PC-3 (cell line): ENCODE results near the gene RIT2. TPM values are rescaled to one million over a fixed set of nuclear protein-coding genes. Genes with fewer than 3 reads are reported as not detected.

ENCODE experiments used
- ATAC-seq: fragments of 200-7000 bp; cut with Tn5 transposase; 2 replicates; pipeline ENCODE4 v1.9.1; 2020; ENCODE audit warnings: mild to moderate bottlenecking, moderate library complexity
- BruUV-seq: library from RNA; stranded (reverse); fragments of 400-500 nt; replicated peaks from 2 replicates; lab custom pipeline; 2021; lab: Mats Ljungman, UMichigan
- CTCF ChIA-PET: fragments of 300-600 bp; sonication (Branson Sonifier 250); formaldehyde crosslinking; loops from one replicate; lab custom pipeline; 2022; ENCODE audit warnings: antibody characterized with exemption; lab: Charles Lee
- POLR2A ChIA-PET: fragments of 300-600 bp; sonication (Branson Sonifier 250); formaldehyde crosslinking; loops from one replicate; lab custom pipeline; 2022; ENCODE audit warnings: antibody characterized with exemption; ENCODE audit not compliant: unreplicated experiment; lab: Charles Lee
- DNase-seq: peaks from one replicate; pipeline ENCODE4 v3.0.0-alpha.2; 2015
- H2AFZ ChIP-seq: fragments of 300-600 bp; sonication (generic); 2 replicates; pipeline ENCODE4 v1.6.0; 2016; ENCODE audit warnings: antibody characterized with exemption, low read length
- H3F3A ChIP-seq: fragments of 300-600 bp; sonication (generic); one replicate; pipeline ENCODE4 v1.6.0; 2017; ENCODE audit warnings: antibody characterized with exemption, low read length, control low read depth, mild to moderate bottlenecking; ENCODE audit not compliant: unreplicated experiment
- H3K27ac ChIP-seq: fragments of 300-600 bp; sonication (generic); 2 replicates; pipeline ENCODE4 v1.5.1; 2016; ENCODE audit warnings: mild to moderate bottlenecking, low read length
- H3K27me3 ChIP-seq: fragments of 300-600 bp; sonication (generic); 2 replicates; pipeline ENCODE4 v1.6.1; 2016; ENCODE audit warnings: low read length, mixed read lengths
- H3K36me3 ChIP-seq: fragments of 300-600 bp; sonication (generic); 2 replicates; pipeline ENCODE4 v1.6.1; 2016; ENCODE audit warnings: low read depth, mixed run types, low read length, mixed read lengths
- H3K4me1 ChIP-seq: fragments of 300-600 bp; sonication (generic); 2 replicates; pipeline ENCODE4 v1.5.1; 2016; ENCODE audit warnings: low read length; ENCODE audit not compliant: insufficient read depth
- H3K4me2 ChIP-seq: fragments of 300-600 bp; sonication (generic); 2 replicates; pipeline ENCODE4 v1.6.0; 2016; ENCODE audit warnings: low read length
- H3K4me3 ChIP-seq: fragments of 300-600 bp; sonication (generic); 2 replicates; pipeline ENCODE4 v1.5.1; 2016; ENCODE audit warnings: mild to moderate bottlenecking, low read length, mixed read lengths
- H3K79me2 ChIP-seq: fragments of 300-600 bp; sonication (generic); 2 replicates; pipeline ENCODE4 v1.6.1; 2017; ENCODE audit warnings: low read length, mixed read lengths
- H3K9ac ChIP-seq: fragments of 300-600 bp; sonication (generic); 2 replicates; pipeline ENCODE4 v1.6.0; 2016; ENCODE audit warnings: mild to moderate bottlenecking, low read length
- H3K9me2 ChIP-seq: fragments of 300-600 bp; sonication (generic); replicated peaks from 2 replicates; pipeline ENCODE4 v1.6.1; 2016; ENCODE audit warnings: mixed run types, low read length, mixed read lengths
- H3K9me3 ChIP-seq: fragments of 300-600 bp; sonication (generic); 2 replicates; pipeline ENCODE4 v1.6.1; 2016; ENCODE audit warnings: low read length, mixed read lengths
- H4K20me1 ChIP-seq: fragments of 300-600 bp; sonication (generic); 2 replicates; pipeline ENCODE4 v1.6.1; 2016; ENCODE audit warnings: low read length, mixed read lengths
- EZH2 ChIP-seq: fragments of 300-600 bp; sonication (generic); IDR thresholded peaks from one replicate; pipeline ENCODE4 v1.6.1; 2017; ENCODE audit warnings: antibody characterized with exemption, mild to moderate bottlenecking, low read length; ENCODE audit not compliant: unreplicated experiment
- EZH2phosphoT487 ChIP-seq: fragments of 300-600 bp; sonication (generic); IDR thresholded peaks from 2 replicates; pipeline ENCODE4 v1.6.1; 2018; ENCODE audit warnings: mild to moderate bottlenecking, antibody characterized with exemption, low read length, borderline replicate concordance
- intact Hi-C: fragments of 100-400 bp; cut with micrococcal nuclease; formaldehyde crosslinking; loops from 2 replicates; pipeline ENCODE4 v1.9.0; 2023
- total RNA-seq: library from RNA; depleted of rRNA; stranded (reverse); fragments of >200 nt; gene quantifications from 2 replicates; pipeline ENCODE4 v1.2.3, GENCODE V29; 2014
- TF ChIP-seq, protein P1 (sequence below): fragments of 300-600 bp; sonication (generic); conservative IDR thresholded peaks from 2 replicates; pipeline ENCODE4 v1.5.1; 2017; ENCODE audit warnings: antibody characterized with exemption, low read depth, mild to moderate bottlenecking, low read length

RIT2 gene
- total RNA-seq, 1 experiment from 2014 or later: not detected

DNA sequence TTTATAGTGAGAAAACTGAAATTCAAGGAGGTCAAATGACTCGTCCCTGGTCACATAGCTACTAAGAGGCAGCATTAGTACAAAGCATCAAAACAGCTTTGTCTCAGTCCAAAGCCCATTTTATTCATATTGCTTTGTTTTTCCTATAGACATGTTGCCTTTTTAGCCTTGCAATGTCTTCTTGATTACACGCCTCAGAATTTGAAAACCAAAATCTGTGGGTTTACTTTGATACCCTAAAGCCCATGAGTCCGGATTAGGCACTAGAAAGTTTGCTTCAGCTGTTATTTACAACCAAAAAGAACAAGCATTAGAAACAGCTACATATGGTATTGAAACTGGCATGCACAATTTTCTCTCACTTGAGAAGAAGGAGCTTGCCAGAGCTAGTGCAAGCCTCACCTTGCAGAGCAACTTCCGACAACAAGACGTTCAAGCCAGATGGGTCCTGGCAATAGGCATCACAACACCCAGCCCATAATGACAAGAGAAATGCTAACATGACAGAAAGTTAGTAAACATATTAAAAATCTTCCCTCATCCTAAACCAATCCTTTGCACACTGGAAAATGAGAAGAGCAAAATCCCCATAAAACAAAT, 276.8 kb downstream of the RIT2 start:
- ChIA-PET POLR2A (no interaction called here), CTCF (no interaction called here)
- Histone ChIP-seq H3K27me3 (no peaks in the 10 kb centered on the region), H3K9ac (no peak overlapping the region), H3K4me2 (no peak overlapping the region), H3K27ac (no peak overlapping the region), H3K36me3 (no peaks in the 10 kb centered on the region), H3K4me3 (no peak overlapping the region), H3K9me2 (no peaks in the 10 kb centered on the region), H3K9me3 (no peaks in the 10 kb centered on the region), H3K79me2 (no peaks in the 10 kb centered on the region), H2AFZ (no peak overlapping the region), H3F3A (no peaks in the 10 kb centered on the region), H3K4me1 (no peaks in the 10 kb centered on the region), H4K20me1 (no peaks in the 10 kb centered on the region)
- ATAC-seq (no peak), DNase-seq (no peak)
- BruUV-seq: no TSS peak
- TF ChIP-seq, protein P1, sequence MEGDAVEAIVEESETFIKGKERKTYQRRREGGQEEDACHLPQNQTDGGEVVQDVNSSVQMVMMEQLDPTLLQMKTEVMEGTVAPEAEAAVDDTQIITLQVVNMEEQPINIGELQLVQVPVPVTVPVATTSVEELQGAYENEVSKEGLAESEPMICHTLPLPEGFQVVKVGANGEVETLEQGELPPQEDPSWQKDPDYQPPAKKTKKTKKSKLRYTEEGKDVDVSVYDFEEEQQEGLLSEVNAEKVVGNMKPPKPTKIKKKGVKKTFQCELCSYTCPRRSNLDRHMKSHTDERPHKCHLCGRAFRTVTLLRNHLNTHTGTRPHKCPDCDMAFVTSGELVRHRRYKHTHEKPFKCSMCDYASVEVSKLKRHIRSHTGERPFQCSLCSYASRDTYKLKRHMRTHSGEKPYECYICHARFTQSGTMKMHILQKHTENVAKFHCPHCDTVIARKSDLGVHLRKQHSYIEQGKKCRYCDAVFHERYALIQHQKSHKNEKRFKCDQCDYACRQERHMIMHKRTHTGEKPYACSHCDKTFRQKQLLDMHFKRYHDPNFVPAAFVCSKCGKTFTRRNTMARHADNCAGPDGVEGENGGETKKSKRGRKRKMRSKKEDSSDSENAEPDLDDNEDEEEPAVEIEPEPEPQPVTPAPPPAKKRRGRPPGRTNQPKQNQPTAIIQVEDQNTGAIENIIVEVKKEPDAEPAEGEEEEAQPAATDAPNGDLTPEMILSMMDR: no peak
- TF ChIP-seq EZH2phosphoT487 (no peak), EZH2 (no peak)
- intact Hi-C loops: no loop called here

DNA sequence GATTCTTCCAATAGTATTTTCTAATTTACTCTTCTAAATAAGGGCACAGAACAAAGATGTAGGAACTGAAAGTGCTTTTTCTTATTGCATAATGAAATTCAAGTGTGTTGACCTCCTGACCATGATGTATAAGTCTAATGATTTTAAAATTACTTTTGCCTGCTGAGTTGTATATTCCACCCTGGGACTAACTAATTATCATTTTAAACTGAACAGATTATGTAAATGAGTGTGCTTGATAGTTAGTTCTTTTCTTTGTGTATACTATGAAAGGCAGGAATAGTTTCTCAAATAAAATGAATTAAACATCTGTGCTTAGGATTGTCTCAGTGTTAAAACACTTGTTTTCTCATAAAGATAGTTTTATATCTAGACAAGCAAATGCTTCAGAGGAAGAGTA, 284.5 kb downstream of the RIT2 start:
- CTCF ChIA-PET: no interaction called here
- no peaks in the 10 kb centered on the region for H3K36me3 ChIP-seq
- H3K4me3 ChIP-seq: no peak overlapping the region
- no peaks in the 10 kb centered on the region for H3K4me1 ChIP-seq
- intact Hi-C loops: no loop called here
- DNase-seq (no peak), ATAC-seq (no peak)
- no peaks in the 10 kb centered on the region for H3K79me2 ChIP-seq
- POLR2A ChIA-PET: no interaction called here
- no peak overlapping the region for H3K4me2 ChIP-seq
- no peaks in the 10 kb centered on the region for H3K9me3 ChIP-seq
- no peak overlapping the region for H2AFZ ChIP-seq
- H3K27me3 ChIP-seq: no peaks in the 10 kb centered on the region
- no peaks in the 10 kb centered on the region for H3F3A ChIP-seq
- BruUV-seq: no TSS peak
- TF ChIP-seq, protein P1: no peak
- TF ChIP-seq EZH2phosphoT487: no peak
- TF ChIP-seq EZH2: no peak
- H3K9me2 ChIP-seq: no peaks in the 10 kb centered on the region
- H3K27ac ChIP-seq: no peak overlapping the region
- H3K9ac ChIP-seq: no peak overlapping the region
- H4K20me1 ChIP-seq: no peaks in the 10 kb centered on the region

DNA sequence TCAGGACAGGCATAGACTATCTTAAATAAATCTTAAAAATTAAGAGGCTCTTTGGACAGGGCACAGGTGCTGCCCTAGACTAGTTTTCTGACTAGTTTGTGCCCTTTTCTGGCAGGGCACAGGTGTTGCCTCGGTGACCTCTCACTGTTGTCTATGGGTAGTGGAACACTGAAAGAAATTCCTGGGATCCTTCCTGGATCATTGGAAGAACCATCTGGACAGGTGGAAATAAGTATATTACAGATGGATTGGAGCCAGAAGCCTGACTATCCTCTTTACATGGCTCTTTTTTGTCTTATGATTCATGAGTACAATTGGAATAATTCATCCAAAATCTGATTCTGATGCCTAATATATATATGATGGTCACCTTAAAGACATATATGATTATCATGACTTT, 286.6 kb downstream of the RIT2 start:
- Histone ChIP-seq H3K27ac (no peak overlapping the region), H3K27me3 (no peaks in the 10 kb centered on the region), H3K36me3 (no peaks in the 10 kb centered on the region), H4K20me1 (no peaks in the 10 kb centered on the region), H2AFZ (no peak overlapping the region), H3K79me2 (no peaks in the 10 kb centered on the region), H3K4me1 (no peaks in the 10 kb centered on the region), H3K9me3 (no peaks in the 10 kb centered on the region), H3K9ac (no peak overlapping the region), H3K4me3 (no peak overlapping the region), H3K9me2 (no peaks in the 10 kb centered on the region), H3K4me2 (no peak overlapping the region), H3F3A (no peaks in the 10 kb centered on the region)
- DNase-seq (no peak), ATAC-seq (no peak)
- ChIA-PET POLR2A (no interaction called here), CTCF (no interaction called here)
- intact Hi-C loops: no loop called here
- no peak for TF ChIP-seq EZH2phosphoT487
- TF ChIP-seq, protein P1: no peak
- no peak for TF ChIP-seq EZH2
- no TSS peak for BruUV-seq
